Activated CD4-positive, CD25-positive, alpha-beta regulatory T cell treated with anti-CD3 and anti-CD28 coated beads, Interleukin-2, amount 50 U/mL, for 72 hours (primary cell): Measurements from ENCODE around the gene PRKCD.

ENCODE experiments used
- DNase-seq: peaks from one replicate; pipeline ENCODE4 v3.0.0; 2021

Gene PRKCD

DNA sequence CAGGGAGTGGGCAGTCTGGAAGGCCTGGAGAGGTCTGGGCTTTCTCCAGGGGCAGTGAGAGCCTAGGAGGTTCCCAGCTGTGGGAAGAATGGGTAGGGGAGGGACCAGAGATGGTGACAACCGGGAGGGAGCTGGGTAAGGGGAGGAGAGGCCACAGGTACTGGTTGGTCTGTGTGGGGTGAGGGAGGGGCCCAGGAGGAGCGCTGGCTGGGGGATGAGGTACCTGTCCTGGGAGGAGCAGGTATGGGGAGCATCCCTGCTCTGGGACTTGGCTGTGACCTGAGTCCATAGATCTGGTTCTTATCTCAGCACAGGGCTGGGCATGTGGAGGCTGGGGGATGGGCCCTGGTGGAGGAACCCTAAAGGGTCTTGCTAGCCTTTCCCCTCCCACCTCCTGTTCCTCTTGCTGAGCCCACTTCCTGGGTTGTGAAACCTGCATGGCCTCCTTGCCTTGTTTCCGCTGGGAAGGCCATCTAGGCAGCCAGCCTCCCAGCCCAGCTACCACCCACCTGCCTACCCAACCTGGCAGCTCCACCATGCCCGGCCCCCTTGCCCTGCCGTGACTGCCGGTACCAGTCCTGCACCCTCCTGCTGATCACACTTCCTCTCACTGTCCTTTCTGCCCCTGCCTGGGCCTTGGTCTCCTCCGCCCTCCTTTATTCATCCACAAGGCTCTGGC, 11.0 kb downstream of the PRKCD start:
- no peak for DNase-seq

DNA sequence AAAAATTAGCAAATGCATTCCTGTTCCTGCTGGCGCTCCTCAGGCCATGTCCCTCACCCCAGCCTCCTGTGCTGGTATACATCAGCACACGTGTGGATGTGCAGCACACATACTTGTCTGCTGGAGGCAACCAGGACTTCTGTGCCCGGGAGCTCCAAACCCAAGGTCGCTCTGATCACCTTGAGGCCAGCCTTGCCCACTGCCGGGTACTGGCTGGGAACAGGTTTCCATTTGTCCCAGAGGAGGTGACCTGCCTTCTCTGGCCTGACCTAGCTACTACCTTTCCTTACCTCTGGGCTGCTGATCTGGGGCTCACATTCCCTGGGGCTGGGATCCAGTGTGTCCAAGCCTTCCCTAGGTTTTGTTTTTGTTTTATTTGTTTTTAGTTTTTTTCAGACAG, 12.1 kb downstream of the PRKCD start:
- DNase-seq, result no peak

DNA sequence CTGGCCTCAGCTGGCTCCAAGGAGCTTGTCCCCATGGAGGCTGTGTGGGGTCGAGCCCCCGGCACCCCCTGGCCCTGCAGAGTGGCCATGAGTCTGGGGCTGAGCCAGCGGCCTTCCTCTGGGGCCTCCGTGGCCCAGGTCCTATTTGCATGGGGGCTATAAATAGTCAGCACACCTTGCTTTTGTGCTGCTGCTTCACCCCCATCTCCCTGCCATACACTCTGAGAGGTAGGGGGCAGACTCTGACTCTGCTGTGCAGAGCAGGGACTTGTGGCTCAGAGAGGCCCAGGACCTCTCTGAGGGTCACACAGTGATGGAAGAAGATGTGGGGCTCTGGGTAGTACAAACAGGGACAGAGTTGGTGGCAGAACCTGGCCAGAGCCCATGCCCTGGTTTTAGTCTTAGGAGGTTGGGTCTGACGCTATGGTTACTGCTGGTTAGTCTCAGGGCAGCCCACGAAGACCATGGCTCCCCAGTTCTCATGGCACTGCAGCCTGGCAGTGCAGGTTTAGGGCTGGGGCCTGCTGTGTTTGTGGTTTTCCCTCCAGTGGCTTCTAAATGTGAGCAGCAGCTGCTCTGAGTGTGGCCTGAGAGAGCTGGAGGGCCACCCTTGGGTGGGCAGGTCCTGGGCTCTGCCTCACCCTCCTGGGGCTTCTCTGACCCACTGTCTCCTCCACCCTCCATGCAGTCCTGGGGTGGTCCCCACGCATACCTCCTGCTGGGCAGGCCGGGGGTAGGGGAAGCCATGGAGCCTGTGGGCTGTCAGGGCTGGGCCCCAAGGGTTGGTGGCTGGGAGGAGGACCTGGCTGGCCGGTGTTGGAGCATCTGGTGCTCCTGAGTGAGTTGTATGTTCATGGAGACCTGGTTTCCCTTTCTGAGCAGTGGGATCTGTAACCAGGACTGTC, 13.6 kb downstream of the PRKCD start:
- DNase-seq, result no peak

DNA sequence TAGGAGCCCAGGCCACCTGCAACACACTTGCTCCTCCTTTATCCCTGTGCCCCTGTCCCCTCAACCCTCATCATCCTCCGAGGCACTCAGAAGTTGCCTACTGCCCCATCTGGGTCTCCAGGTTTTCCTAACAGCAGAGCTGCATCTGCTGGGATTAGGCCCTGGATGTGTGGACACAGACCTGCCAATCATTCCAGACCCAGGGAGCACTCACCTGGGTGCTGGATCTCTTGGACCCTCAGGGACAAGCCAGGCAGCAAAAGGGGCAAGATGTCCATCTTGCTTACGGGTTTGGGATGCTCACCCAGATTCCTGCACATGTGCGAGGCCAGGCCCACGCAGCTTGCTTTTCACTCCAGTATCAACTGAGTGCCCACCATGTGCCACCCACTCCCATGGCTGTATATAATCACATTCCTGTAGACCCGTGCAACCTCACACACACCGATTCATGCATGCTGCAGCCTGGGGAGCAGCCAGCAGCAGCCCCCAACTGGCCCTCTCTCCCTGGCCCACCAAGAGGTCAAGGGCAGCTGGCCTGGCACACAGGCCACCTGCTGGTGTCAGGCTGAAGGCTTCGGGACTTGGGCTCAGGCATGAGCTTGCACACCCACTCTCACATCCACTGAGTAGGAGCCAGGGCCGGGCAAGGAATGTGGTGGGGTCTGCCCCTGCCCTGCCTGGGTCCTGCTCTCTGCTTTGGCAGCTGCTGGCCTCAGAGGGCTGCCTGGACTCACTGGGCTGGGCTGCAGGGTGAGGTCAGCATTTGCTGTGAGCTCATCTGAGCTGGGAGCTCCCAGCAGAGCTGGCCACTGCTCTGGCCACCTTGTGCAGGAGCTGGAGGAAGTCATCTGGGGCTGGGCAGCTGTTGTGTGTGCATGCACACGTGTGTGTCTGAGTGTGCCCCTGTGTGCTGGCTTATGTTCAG, 14.9 kb downstream of the PRKCD start:
- no peak for DNase-seq

DNA sequence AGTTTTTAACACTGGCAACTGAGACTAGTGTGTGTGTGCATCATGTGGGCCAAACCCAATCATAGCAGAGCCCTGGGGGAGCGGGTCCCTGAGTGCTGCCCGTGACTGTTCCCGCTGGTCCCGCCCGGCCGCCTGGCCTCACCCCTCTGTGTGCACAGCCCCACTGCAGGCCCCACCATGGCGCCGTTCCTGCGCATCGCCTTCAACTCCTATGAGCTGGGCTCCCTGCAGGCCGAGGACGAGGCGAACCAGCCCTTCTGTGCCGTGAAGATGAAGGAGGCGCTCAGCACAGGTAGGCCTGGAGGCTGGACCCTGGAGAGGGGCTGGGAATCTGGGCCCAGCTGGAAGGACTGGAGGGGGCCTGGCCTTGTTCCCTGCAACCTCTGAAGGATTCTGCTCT, 17.2 kb downstream of the PRKCD start:
- DNase-seq, result no peak

DNA sequence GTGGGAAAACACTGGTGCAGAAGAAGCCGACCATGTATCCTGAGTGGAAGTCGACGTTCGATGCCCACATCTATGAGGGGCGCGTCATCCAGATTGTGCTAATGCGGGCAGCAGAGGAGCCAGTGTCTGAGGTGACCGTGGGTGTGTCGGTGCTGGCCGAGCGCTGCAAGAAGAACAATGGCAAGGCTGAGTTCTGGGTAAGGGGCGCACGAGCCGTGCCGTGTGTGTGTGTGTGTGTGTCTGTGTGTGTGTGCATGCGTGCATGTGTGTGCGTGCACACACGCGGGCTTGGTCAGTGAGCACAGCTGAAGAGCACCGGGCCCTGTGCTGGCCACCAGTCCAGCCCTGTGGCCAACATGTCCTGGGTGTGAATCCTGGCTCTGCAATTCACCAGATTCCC, 18.6 kb downstream of the PRKCD start:
- no peak for DNase-seq

DNA sequence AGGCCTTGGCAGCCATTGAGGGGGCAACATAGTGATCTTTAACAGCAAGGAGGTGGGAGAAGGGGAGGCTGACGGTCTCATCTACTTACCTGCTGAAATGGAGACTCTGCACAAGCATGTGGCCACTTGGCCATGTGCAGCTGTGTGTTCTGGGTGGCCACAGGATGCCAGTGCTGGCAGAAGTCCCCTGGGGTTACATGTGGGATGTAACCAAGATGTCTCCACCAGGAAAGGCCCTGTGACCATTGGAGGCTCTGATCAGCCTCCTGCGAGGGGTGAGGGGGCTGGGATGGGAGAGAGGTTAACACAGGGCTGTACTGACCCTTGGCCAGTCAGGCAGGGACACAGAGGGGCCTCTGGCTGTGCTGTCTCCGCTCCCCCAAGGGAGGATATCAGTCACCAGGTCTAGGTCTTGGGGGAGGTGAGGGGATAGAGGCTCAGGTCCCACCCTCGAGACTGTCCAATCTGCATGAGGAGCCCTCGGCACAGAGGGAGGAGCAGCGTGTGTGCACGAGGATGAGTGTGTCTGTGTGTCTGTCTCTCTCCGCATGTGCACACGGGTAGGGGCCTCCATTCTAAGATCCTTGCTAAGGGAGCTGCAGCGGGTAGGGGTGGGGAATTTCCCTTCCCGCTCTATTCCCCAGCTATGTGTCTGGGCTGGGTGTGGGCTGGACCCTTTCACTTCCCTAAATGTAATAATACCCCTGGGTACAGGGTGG, 19.5 kb downstream of the PRKCD start:
- DNase-seq, result no peak

DNA sequence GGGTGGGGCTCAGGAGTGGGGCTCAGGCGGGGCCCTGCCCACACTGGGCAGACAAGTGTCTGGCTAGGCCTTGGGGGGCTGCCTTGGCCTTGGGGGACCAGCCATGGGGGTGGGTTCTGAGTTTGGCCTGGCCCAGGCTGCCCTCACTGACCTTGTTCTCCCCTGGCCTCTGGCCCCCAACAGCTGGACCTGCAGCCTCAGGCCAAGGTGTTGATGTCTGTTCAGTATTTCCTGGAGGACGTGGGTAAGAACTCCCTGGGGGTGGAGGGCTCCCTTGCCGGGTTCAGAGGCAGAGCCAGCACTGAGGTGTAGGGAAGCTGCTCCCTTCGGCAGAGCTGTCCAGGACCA, 20.0 kb downstream of the PRKCD start:
- no peak for DNase-seq

DNA sequence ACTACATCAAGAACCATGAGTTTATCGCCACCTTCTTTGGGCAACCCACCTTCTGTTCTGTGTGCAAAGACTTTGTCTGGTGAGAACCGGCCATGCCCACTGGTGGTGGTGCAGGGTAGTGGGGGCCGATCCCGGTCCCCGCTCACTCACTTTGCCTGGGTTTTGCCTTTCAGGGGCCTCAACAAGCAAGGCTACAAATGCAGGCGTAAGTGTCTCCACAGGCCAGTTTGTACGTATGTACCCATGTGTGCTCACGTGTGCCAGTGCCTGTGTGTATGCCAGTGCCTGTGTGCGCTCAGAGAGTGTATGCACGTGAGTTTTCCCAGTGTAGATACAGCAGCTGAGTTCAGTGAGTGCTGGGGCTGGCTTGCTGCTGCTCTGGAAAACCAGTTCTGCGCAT, 20.5 kb downstream of the PRKCD start:
- DNase-seq, result no peak

DNA sequence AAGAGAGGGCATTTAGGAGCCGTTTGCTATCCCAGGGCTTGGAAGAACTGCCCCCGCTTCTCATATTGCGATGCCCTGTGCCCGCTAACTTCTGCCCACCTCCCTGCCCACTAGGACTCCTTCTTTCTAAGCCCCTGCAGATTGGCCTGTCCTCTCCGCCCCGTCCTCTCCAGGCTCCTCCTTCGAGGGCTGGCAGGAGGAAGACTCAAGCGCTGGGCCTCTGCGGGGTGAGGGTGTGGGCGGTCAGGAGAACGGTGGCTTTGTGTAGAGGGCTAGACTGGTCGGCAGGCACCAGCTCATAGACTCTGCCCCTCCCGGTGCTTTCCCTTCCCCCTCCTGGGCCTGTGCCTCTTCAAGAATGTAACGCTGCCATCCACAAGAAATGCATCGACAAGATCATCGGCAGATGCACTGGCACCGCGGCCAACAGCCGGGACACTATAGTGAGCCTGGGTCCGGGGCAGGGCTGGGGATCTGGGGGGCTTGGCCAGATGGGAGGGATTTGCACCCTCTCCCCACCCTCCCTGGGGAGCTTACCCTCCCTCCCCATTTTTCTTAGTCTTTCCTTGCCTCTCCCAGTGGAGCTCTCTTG, 21.9 kb downstream of the PRKCD start:
- no peak for DNase-seq

DNA sequence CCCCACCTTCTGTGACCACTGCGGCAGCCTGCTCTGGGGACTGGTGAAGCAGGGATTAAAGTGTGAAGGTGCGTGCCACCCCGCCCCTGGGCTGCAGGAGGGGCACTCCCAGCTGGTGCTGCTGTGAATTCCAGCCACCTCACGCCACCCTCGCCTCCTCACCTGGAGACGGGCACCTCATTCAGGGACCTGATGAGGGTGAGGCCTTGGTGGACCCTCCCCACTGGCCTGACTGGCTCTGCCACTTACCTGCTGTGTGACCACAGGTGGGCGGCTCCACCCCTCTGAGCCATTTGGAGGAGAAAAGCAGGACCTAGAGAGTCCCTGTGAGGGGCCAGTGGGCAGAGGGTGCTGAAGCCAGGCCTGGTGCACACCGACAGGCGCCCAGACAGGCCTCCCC, 22.5 kb downstream of the PRKCD start:
- DNase-seq, result no peak

DNA sequence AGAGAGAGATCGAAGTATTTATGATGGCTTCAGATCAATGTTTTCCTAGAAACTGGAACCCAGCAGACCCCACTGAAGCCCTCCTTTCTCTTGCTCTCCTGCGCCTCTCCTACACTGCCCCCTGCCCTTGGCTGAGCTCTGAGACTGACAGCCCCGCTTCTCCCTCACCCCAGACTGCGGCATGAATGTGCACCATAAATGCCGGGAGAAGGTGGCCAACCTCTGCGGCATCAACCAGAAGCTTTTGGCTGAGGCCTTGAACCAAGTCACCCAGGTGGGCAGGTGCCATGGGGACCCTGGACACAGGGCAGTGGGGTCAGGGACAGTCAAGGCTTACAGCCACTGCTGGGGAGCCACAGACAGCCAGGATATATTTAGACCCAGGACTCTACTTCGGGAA, 23.7 kb downstream of the PRKCD start:
- DNase-seq, result no peak

DNA sequence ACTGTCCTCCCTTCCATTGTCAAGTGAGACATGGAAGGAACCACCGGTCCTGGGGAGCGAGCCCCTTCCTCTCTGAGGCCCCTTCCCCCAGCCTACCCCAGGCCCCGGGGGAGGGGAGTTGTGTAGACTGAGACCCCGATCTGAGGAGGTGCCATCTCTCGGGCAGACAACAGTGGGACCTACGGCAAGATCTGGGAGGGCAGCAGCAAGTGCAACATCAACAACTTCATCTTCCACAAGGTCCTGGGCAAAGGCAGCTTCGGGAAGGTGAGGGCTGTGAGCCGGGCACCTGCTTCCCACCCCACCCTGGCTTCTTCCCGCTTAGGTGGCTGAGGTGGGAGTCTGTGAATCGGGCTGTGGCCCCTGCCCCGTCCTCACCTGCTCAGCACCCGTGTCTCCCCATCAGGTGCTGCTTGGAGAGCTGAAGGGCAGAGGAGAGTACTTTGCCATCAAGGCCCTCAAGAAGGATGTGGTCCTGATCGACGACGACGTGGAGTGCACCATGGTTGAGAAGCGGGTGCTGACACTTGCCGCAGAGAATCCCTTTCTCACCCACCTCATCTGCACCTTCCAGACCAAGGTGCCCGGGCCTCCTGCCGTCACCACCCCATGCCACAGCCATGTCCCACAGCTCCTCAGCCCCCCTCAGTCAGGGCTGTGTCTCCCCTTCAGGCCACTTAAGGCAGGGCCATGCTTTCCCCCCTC, 24.9 kb downstream of the PRKCD start:
- no peak for DNase-seq

DNA sequence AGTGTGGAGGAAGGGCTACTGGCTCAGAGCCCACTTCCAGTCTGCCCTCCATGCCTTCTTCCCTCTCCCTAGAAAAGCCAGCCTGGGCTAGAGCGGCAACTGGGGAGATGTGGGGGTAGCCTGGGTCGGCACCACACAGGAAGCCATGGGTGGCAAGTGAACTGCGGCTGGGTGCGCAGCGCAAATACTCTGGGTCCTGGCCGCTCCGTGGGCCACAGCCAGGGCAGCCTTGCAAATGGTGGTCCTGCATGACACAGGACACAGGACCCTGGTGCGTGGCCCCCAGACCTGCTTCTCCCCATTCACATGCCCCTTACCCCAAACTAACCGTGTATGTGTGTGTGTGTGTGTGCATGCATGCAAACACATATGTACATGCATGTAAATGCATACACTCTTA, 25.7 kb downstream of the PRKCD start:
- no peak for DNase-seq

DNA sequence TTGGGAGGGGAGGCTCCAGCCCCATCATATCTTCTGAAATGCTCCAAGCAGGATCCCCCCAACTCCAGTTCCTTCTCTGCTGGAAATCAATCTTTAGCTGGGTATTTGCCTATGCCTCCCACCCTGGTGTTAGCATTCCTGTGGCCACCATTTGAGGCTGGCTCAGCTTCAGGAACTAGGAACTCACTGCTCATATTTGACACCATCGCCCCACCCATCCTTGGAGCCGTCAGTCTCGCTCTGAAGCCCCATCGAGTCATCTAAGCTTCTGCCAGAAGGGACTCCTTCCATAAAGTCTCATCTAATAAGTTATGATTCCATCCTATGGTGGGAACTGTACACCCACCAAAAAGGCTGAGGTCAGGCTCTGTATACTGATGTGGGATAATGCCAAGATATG, 26.4 kb downstream of the PRKCD start:
- DNase-seq, result no peak

DNA sequence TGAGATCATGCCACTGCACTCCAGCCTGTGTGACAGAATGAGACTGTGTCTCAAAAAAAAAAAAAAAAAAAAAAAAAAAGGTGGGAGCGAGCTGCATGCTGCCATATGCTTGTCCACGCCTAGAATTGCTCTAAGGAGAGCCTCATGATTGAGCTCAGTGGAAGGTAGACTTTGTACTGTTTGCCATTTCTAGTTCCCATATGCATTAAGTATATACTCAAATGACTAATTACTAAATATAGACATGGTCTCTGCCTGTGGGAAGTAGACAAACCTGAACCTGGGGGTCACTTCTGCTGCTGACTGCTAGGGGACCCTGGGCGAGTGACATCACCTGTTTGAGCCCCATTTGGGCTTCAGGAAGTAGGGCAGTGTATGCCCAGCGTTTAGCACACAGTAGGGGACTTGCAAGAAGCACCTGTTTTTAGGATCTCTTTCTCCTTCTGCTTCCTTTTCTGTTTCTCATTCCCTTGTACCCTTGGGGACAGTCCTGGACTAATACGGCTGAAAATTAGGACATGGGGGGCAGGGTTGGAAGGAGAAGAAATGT, 27.2 kb downstream of the PRKCD start:
- DNase-seq, result no peak

DNA sequence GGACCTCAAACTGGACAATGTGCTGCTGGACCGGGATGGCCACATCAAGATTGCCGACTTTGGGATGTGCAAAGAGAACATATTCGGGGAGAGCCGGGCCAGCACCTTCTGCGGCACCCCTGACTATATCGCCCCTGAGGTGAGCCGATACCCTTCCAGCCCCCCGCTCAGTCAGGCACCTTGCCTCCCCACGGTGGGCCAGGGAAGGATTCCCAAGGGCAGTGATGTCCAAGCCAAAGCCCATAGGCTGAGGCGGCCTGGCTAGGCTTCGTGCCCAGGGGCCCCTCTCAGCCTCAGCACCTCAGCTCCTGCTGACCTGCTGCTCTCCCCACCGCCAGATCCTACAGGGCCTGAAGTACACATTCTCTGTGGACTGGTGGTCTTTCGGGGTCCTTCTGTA, 27.7 kb downstream of the PRKCD start:
- no peak for DNase-seq

DNA sequence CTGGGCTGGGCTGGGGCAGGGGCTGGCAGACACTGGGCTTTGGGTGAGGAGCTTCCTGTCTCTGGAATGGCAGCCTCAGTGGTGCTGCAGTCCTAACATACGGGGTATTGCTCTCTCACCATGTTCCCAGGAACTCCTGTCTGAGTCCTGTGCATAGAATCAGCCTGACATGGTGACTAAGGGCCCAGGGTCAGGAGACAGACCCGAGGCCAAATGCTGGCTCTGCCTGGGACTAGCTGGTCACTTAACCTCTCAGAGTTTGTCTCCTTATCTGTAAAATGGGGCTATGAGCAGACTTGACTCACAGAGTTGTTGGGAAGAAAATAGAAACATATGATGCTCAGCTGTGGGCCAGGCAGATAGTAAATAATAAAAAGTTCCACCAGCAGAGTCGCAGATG, 28.3 kb downstream of the PRKCD start:
- DNase-seq, result no peak

DNA sequence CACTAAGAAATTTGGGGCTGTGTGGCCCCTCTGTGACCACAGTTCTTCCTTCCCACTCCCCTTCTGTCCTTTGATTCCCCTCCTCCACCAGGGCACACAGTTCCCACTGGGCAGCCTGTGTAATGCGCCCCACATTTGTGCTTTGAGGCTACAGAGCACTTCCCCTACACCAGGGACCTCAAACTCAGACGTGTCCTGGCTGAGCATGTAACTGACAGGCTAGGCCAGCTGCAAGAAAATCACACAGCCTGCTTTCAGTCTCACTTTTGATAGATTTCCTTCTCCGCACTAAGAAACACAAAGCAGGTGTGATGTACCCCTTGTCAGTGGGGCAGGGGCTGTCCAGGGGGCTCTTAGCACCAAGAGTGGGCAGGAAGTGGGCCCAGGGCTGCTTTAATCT, 29.6 kb downstream of the PRKCD start:
- no peak for DNase-seq

DNA sequence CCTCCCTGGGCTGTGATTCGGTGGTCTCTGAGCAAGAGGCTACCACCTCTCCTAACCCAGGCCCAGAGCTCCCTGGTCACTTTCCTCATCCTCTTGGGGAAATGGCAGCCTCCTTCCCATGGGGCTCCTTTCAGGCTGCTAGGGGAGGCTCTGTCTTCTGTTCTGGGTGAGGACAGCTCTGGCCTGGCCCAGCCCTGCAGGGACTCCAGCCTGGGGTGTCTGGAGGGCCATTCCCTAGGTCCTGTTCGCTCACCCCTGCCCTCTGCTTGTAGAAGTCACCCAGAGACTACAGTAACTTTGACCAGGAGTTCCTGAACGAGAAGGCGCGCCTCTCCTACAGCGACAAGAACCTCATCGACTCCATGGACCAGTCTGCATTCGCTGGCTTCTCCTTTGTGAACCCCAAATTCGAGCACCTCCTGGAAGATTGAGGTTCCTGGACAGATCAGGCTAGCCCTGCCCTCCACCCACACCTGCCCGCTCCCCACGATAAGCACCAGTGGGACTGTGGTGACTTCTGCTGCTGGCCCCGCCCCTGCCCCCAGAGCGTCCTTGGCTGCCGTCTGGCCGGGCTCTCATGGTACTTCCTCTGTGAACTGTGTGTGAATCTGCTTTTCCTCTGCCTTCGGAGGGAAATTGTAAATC, 30.9 kb downstream of the PRKCD start:
- DNase-seq, result no peak

DNA sequence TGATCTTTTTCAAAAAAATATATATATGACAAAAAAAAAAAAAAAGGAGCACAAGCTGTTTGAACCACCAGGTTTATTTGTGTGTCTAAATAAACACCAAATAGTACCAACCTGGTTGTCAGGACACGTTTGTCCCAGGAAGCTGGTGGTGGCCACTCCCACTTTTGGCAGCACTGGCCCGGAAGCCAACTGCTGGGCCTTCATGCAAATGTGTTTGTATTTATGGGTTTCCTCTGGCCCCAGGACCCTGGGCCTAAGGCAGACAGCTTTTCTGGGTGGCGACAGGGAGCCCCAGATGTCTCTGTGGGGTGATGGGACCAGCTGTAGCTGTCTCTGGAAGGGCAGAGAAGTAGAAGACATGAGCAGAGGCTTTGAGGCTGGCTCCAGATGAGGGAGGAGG, 31.6 kb downstream of the PRKCD start:
- no peak for DNase-seq
